Measurements from ENCODE around the gene RHBDD3. TPM values are rescaled to one million over a fixed set of nuclear protein-coding genes. Genes with fewer than 3 reads are reported as not detected.

RHBDD3 gene
- total RNA-seq, 6 donors from 2014 or later = 17.3 to 47.1 (median 27.9) TPM

DNA sequence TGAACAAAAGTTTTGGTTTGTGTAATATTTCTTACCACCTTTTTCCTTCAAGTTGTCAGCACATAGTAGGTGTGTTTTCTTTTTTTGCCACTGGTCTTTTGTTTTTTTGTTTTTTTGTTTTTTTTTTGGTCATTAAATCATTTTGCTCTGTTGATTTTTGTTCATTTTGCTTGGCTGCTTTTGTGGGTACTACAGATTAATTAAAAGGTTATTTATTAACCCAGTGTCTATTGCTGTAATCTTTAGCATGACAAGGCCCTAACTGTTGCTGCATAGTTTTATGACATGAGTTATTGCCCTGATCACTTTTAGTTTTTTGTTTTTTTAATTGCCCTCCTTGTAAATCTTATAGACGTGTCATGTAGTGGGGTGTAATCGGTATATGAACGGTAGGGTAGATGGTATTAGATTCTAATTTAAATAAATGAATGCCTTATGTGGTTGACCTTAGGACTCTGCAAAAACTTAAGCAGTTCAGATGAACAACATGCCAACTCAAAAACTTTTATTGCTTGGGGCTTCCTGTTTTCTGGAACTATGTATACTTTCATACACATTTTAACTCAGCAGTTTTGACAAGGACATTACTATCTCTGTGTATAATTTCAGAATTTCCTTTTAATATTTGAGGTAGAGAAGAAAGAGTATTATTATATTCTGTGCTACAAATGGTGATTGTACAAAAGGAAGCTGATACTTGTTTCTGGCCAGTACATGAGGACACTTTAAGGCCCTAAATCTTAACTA, 8.2 kb upstream of the RHBDD3 start:
- H3K4me1 ChIP-seq = peaks cover 38 to 61% (median 45%) of the 10 kb centered on the region in 4 donors

DNA sequence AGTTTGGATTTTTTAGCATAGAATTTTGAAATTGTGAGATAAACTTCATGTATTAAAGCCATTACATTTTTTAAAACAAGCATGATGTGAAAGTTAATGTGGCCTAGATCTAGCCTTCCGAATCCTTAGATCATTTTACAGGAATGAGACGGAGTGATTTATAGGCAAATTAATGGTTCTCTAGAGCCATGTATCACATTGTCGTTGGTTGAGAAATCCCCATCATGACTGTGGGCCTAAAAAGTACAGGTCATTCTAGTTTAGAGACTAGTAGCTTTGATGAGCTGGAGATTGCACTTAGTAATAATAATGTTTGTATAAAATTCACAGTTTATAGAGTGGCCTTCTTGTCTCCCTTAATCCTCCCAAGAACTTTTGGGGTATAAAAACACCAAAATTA, 7.4 kb upstream of the RHBDD3 start:
- TF ChIP-seq POLR2A (IDR thresholded peaks at IDR 0.05) (no peak), CTCF (IDR thresholded peaks at IDR 0.05) (no peak), POLR2AphosphoS5 (IDR thresholded peaks at IDR 0.05) (no peak), EP300 (IDR thresholded peaks at IDR 0.05) (no peak)
- ATAC-seq (ENCODE audit: low FRiP score in 2 of 2) (no peak), DNase-seq (no peak)
- H3K4me1 ChIP-seq = peaks cover 46 to 69% (median 53%) of the 10 kb centered on the region in 4 donors
- peaks cover 48 to 92% (median 67%) of the 10 kb centered on the region in 4 donors for H3K36me3 ChIP-seq
- no peaks in the 10 kb centered on the region for H3K27me3 ChIP-seq
- H3K4me3 ChIP-seq = no peak overlapping the region
- no peaks in the 10 kb centered on the region for H3K9me3 ChIP-seq
- WGBS, 2 donors = 71 to 82% methylated on average over 3 of the region's 3 CpGs
- no peak overlapping the region for H3K27ac ChIP-seq

More for the DNA sequence above, 8.2 kb upstream of the RHBDD3 start:
- DNase-seq (no peak), ATAC-seq (ENCODE audit: low FRiP score in 2 of 2) (no peak)
- no peaks in the 10 kb centered on the region for H3K27me3 ChIP-seq
- WGBS, 2 donors = 68 to 71% methylated on average over 3 of the region's 3 CpGs
- no peak for TF ChIP-seq CTCF (IDR thresholded peaks at IDR 0.05)
- TF ChIP-seq POLR2A (IDR thresholded peaks at IDR 0.05) = no peak
- no peak for TF ChIP-seq POLR2AphosphoS5 (IDR thresholded peaks at IDR 0.05)
- TF ChIP-seq EP300 (IDR thresholded peaks at IDR 0.05) = no peak
- H3K36me3 ChIP-seq = peaks cover 49 to 100% (median 72%) of the 10 kb centered on the region in 4 donors
- H3K27ac ChIP-seq = no peak overlapping the region
- no peak overlapping the region for H3K4me3 ChIP-seq
- H3K9me3 ChIP-seq = no peaks in the 10 kb centered on the region

- TF ChIP-seq POLR2AphosphoS5 (IDR thresholded peaks at IDR 0.05) (no peak), POLR2A (IDR thresholded peaks at IDR 0.05) (no peak), EP300 (IDR thresholded peaks at IDR 0.05) (no peak)
- Histone ChIP-seq H3K4me1 (peaks cover 56 to 79% (median 59%) of the 10 kb centered on the region in 4 donors), H3K4me3 (no peak overlapping the region), H3K9me3 (no peaks in the 10 kb centered on the region), H3K27ac (no peak overlapping the region), H3K36me3 (peaks cover 34 to 67% (median 42%) of the 10 kb centered on the region in 4 donors), H3K27me3 (no peaks in the 10 kb centered on the region)
- 71 to 83% methylated on average over 2 of the region's 2 CpGs for WGBS, 2 donors
- DNase-seq = no peak
- no peak for ATAC-seq (ENCODE audit: low FRiP score in 2 of 2)
Observed at GRCh38 chr22:29272624-29273023, 4.8 kb upstream of the RHBDD3 start.

DNA sequence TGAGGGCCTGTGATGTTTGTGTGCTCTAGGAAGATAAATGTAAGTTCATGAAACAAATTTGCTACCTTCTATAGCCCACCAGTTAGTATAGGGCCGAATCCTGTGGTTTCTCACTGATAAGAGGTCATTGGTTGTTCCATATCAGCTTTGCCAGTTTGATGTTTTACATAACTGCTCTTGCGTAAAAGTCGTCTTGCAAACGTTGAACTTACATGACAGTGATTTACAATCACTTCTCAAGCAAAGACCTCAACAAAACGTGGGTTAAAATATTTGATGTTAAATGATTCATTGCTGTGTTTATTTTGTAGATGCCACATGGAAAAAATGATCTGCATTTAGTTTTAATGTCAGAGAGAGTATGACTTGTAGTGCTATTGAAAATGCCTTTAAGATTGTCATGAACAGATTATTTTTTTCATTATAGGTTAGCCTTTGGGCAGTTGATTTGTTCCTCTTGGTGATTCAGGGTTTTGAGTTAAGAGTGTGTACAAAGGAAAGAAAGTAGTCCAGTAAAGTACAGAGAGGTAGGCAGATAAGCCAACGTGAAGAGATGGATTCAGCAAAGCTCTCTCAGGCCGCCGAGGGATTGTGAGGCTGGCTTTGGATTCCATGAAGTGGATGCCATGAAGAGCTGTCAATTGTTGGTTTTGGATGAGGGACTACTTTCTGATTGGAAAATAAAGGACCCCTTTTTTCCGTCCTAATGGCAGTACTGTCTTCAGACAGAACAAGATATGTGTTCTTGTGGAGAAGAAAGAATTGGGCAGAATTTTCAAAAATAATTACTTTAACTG, 2.9 kb upstream of the RHBDD3 start:
- Histone ChIP-seq H3K9me3 (no peaks in the 10 kb centered on the region), H3K4me3 (peak overlapping the region in 3 of 4 donors; percentile 77 to 89 (median 79)), H3K27me3 (no peaks in the 10 kb centered on the region), H3K4me1 (peaks cover 60 to 82% (median 68%) of the 10 kb centered on the region in 4 donors), H3K27ac (peak overlapping the region in 2 of 4 donors; percentile 11 to 99), H3K36me3 (peaks cover 18 to 48% (median 27%) of the 10 kb centered on the region in 4 donors)
- ATAC-seq (ENCODE audit: low FRiP score in 2 of 2) (no peak), DNase-seq (no peak)
- 12 to 17% methylated on average over 9 of the region's 9 CpGs for WGBS, 2 donors
- TF ChIP-seq EP300 (IDR thresholded peaks at IDR 0.05) (no peak), CTCF (IDR thresholded peaks at IDR 0.05) (no peak), POLR2A (IDR thresholded peaks at IDR 0.05) (no peak), POLR2AphosphoS5 (IDR thresholded peaks at IDR 0.05) (no peak)
